UCSD-AML1 (cell line): ENCODE data around the gene DCX.
"Not testable (repeated sequence)": the region's sequence is repeated elsewhere in the genome, so short reads cannot be mapped to it uniquely, and the experiment has no call there.

Source experiments
- DNase-seq: peaks from one replicate; lab custom pipeline; 2025; ENCODE audit not compliant: unreplicated experiment; lab: John Stamatoyannopoulos, UW

DCX gene

DNA sequence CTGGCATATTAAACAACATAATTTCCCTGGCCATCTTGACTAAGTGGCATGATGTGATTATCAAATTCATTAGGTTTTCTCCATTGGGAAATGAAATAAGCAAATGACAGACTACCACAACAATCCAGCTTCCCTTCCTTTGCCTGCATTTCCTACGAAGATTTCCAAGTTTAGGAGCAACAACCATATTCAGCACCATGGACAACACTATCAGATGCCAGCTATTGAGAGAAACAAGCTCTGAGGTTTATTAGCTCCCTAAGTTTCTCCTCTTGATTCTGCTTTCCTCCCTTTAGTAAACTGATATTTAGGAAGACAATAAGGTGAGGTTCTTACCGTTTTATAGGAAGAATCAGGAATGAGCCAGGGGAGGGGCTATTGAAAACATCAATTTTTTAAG is 36.2 kb downstream of the DCX start:
- DNase-seq = no peak

DNA sequence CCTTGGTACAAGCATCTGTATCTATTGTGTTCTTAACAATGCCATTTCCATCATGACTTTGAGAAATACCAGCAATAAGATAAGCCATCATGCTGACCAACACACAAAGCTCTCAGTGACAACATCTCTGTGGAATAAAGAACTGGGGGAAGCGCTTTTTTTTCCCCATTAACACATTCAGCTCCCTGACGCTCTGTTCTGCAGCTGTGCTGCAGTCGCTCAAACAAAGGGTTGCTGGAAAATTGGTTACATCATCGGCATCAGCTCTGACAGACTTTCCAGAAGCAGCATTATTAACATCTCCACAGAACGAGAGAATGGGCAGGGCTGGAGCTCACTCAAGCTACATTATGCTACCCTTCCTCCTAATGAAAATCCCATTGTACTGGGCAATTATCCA is 39.9 kb downstream of the DCX start:
- no peak for DNase-seq

DNA sequence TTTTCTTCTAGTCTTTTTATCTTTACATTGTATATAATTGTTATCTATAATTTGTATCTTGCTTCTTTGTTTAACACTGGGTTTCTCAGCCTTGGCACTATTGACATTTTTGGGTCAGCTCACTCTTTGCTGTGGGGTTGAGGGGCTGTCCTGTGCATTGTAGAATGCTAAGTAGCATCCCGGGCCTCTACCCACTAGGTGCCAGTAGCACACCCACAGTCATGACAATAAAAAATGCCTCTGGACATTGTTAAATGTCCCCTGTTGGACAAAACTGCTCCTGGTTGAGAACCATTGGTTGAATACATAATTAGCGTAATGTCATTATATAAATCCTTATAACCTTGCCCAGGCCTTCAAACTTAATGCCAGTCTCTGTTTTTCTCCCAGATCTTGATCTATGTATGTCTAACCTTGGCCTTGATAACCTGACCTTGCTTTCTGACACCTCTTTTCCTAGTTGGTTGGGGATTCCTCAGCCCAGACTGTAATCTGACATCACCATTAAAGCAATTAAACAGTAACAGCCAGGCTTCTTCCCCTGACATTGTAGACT is 46.1 kb downstream of the DCX start:
- no peak for DNase-seq

DNA sequence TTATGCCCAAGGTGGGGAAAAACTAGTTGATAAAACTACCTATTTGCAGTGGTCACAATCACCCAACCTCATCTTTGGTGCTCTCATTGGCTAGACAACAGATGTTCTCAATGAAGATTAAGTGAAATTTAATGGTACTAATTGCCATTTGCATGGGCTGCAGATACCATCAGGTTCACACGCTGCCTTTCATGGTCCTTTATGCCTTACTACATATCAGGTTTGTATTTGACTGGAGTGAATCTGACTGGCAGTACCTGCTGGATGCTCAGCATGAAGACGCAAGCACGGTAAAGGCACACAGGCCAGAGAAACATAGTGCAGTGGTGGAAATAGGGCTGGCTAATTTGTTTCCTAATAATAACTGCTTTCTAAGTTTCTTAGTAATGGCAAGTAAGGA is 48.3 kb downstream of the DCX start:
- no peak for DNase-seq

DNA sequence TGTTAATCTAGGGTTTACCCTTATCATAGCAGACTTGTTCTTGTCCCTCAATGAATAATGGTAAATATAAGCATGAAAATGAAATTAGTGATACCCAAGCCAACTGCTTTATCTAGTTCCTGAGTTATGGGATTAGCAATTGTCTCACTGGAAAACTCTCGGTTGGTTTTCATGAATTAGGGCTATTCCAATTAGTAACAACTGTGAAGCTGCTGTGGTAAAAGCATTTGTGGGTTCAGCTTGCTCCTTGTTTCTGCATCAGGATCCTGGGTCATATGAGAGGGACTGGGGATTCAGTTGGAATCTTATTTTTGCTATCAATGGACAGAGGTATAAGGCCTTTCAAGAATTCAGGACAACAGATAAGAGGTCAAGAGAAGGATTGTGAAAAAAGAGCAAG is 50.2 kb downstream of the DCX start:
- no peak for DNase-seq

DNA sequence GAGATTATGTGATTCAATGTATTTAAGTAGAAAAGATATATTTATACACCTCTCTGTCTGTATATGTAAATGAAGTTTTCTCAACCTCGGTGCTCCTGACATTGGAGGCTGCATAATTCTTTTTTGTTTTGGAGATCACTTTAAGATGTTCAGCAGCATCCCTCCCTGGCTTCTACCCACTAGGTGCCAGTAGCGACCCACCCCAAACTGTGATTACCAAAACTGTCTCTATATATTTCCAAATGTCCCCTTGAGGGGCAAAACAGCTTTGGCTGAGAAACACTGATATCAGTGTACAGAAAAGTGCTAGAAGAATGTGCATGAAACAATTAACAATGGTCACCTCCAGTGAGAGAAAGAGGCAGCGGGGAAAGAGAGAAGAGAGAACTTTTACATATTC is 51.2 kb downstream of the DCX start:
- no peak for DNase-seq

DNA sequence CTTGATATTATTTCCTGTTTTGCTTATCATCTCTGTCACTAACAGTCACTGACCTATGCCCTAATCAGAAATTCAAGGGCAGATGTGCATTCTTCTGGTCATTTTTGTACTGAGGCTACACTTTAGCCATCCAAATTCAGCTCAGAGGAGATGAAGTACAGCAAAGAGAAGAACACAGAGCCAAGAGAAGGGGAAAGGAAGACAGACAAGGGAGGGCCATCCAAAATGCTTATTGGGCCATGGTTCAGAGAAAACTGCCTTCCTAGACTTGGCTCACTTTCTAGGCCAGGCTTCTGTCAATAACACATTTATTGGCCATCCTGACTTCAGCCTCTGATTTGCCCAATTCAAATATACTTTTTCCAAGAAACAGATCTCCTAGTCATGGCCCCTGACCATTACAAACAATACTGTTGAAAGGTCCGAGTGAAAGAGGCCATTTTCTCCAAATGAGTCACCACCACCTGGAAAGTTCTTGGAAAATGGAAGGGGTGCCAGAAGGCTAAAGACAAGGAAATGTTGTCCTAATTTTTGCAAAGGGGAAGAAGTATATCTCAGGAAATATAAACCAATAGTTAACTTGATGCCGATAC is 56.4 kb downstream of the DCX start:
- no peak for DNase-seq

DNA sequence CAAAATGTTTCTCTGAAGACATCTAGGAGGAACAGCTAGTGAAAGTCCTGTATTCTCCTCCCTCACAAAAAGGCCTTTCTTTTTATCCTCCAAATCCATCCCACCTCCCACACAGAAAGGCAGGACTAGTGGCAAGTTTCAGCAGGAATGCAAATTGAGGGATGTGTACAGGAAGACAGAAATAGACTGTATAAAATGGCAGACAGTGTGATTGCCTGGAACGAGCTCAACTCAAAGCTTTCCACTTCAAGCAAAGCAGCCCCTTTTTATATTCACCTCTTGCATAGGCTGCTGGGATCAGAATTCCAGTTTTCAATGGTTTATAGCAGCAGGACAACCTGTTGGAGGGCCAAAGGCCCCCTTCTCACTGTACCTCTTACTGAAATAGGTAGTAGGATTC is 57.5 kb downstream of the DCX start:
- DNase-seq = no peak

DNA sequence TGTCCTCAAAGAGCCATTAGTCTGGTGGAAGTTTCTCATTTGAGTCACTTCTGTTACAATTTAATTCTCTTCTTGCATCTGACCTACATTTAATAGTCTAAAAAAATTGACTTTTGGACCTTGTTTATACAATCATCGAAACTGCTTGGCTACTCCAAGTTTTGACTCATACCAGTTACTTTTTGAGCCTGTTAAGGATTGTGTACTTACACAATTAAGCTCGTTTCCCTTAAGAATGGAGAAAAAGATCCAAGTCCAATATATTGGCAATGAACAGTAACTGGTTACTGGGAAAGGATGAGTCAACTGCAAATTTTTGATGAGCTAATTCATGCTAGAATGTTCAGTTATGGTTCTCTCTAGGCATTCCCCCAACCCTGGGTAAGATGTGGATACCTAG is 58.2 kb downstream of the DCX start:
- DNase-seq = no peak

DNA sequence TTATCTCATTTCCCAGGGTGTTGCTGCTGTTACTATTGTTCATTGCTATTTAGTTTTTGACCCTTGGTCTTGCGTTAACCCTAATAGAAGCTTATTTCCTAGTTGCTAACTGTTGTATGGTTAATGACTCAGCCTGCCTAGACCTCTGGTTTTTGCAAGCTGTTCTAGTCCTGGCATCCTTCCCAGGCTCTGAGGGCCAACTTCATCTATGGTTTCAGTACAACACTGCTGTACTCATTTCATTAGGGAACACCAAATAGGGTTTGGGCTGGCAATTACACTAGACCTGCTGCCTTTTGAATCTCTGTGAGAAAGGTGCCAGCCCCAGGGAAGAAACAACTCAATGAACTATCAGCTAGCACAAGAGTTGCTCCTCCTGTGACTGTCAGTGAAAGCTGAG is 59.6 kb downstream of the DCX start:
- no peak for DNase-seq

DNA sequence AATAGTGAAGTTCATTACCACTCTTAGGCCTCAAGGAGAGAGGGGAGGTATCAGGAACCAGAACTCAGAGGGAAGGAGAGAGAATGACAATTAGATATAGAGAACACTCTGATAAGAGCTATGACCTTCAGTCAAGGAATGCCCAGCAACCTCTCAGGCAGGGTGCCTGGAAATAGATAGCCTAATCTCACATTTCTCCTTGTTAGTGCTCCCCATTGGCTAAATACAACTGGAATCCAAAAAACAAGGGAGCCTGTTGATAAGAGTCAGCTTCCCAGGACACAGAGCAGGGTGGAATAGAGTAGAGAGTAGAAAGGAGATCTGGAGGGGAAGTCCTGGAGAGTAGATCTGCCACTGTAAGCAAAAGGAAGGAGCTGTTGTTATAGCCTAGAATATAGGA is 62.1 kb downstream of the DCX start:
- no peak for DNase-seq

DNA sequence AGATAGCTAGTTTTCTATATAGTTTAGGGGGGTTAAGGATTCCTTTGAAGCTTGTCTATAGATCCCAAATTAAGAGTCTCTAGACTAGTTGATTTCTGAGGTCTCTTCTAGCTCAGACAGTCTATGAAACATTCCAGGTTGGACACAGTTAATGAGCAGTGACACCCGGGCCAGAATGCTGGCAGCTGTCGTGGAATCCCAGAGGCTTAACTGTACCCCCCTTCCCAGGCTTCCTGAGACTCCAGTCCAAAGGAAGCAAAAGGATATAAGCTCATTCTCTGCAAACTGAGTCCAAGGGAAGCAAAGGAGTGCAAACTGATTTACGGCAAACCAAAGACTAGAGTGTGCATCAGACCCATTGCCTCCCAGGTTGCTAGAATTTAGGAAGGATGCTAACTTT is 62.9 kb downstream of the DCX start:
- DNase-seq = no peak

DNA sequence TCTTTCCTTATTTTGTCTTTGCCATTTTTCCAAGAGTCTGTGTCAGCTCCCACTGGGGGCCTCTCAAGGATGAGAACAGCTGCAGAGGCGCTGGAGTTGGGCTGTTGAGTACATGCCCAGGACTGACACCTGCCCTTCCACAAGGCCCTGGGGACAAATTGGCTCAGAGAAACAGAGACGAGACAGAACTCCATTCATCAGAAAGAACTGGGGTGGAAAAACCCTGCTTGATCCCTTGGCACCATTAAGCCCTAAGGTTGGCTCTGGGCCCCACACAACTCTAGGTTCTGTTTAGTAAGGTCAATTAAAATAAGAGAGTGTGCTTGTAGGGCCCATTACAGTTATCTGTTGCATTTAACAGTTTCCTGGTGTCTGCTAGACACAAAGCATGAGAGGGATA is 63.6 kb downstream of the DCX start:
- DNase-seq = no peak

DNA sequence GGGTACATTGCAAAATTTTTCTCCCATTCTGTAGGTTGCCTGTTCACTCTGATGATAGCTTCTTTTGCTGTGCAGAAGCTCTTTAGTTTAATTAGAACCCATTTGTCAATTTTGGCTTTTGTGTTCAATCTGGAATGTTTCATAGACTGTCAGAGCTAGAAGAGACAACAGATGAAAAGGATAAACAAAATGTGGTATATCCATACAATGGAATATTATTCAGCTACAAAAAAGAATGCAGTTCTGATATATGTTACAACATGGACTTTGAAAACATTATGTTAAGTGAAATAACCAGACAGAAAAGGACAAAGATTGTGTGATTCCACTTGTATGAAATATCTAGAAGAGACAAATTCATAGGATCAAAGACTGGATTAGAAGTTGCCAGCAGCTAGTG is 65.8 kb downstream of the DCX start:
- DNase-seq = not testable (repeated sequence)

DNA sequence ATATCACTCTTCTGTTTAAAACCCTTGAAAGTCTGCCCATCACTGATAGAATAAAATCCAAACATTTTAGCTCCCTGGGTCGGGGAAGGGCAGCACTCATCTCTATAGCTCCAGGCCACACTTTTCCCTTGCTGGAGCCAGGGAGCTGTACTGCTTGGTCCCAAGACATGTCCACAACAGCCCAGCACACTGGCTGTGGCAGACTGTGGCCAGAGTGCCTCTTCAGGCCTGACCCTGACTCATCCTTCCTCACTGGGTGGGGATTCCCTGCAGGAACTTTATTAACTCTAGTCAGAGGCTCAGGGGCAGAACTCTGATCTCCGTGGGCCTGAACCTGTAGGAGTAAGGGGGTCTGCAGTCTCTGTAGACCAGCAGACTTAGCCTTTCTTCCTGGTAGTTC is 71.9 kb downstream of the DCX start:
- DNase-seq = no peak

DNA sequence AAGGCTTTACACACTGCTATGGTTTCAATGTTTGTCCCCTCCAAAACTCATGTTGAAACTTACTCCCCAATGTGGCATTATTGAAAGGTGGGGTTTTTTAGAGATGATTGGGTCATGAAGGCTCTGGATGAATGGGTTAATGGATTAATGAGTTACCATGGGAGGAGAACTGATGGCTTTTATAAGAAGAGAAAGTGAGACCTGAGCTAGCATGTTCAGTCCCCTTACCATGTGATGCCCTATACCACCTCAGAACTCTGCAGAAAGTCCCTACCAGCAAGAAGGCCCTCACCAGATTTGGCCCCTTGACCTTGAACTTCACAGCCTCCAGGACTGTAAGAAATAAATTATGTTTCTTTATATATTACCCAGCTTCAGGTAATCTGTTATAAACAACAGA is 72.8 kb downstream of the DCX start:
- DNase-seq = no peak

DNA sequence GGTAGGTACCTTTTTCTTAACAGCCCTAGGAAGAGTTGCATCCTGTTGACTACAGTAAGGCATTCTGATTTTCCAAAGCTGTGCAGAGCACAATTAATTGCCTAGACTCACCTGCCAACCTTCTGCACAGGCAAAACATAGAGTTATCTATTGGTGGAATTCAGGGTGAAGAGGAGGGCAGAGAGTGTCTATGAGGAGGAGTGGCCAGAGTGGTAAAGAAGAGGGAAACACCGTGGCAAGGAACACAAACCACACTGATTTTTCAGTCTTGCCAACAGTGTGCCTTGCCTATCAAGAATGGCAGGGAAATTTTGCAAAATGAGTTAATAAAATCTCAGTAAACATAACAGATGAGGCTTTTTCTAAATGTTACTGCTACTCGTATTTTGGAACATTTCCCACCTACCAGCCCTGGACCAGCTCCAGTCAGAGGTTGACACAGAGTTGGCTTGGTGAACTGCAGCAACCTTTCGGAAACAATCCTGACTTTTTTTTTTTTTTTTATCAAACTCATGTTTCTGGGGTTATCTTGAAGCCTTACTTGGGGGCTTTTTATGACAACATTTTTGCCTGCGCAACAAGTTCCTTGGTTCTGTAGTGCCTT is 73.8 kb downstream of the DCX start:
- DNase-seq = no peak

DNA sequence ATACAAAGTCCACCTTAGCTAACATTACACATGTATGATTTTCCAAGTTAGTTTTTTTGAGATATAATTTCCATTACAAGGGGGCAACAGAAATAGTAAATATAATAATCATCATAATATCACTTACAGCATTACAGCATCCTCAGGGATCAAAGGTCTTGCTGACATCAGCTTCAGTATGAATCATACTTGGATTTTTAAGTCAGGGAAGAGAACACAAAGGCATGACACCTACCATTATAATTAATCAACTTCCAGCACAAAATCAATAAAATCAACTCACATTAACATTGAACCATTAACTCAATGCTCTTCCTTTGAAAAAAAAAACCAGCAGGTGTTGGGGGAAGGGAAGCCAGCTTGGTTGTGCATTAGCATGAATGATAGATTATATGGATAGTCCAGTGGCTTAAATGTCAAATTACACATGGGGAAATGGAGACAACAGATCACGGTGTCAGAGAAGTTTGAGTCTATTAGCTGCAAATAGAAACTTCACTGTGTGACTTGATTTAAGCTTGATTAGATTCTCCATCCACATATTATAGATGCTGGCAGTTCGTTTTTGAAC is 74.8 kb downstream of the DCX start:
- DNase-seq = no peak

DNA sequence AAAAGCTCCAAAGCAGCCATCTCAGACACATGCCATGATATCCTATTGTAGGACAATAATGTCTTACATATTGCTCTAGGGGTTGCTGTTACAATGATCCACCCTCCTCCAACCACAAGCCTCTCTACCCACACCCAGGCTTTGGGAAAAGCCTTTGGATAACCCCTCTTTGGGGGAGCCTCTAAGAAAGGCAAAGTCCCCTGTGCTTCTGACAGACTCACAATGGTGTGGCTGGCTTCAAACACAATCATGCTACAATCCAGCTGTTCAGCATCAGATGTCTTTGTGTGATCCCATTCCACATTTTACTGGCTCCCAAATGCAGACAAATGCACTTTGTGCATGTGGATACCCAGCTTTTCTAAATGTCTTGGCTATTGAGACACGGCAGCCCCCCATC is 75.9 kb downstream of the DCX start:
- no peak for DNase-seq

DNA sequence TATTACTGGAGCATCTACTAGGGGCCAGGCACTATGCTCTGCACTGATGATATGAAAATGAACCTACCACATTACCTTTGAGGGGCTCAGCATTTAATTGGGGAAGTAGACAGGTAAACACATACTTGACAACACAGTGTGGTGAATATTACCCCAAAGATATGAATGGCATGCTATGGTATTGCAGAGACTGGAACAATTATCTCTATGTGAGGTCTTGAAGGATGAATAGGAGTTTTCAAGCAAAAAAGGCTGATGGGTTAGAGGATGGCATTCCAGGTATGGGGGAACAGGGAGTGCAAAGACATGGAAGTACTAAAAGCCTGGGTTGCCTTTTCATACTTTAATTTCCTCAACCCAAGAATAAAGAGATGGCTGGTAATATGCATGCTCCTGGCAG is 82.6 kb downstream of the DCX start:
- DNase-seq = no peak

DNA sequence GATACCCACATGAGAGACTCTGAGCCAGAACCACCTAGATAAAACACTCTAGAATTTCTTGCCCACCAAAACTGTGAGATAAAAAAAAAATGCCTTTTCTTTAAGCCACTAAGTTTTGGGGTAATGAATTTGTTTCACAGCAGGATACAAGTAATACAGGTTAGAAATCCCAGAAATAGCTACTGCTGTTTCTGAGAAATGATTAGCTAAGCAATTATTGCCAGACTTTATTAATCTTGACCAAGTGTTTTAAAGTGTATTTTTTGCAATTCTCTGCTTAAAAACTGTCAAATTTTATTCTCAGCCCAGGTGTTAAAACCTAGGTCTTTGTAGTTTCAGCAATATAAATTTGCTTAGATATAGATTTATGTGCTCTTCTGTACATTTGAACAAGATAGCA is 83.1 kb downstream of the DCX start:
- no peak for DNase-seq

DNA sequence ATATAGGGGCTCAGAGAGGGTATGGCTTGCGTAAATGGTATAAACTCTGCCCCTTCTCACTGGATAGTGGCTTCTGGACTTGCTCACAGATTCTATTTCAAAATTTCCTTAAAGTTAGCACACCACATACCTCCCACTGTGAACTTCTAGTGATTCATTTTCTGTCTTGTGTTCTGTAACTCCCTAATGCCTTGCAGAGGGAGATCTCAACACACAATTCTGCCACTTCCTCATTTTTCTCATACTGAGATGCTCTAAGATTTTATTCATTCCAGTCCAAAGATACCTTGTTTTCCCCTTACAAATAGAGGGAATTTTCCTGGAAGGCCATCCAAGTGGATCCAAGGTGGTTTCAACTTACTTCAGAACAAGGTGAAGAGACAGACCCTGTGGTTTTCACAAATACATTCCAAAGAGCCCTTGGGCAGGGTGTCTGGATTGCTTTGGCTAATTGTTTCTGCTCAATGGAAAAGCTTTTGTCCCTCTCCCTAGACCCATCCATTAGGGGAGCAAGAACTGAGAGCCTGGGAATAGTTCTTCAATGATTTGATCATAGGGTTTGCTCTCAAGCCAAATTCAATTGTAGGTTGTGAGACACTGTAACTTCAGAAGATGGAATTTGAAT is 89.6 kb downstream of the DCX start:
- DNase-seq = no peak
